Activated T-cell treated with anti-CD3 and anti-CD28 coated beads for 48 hours (primary cell): ENCODE measurements around the gene SPRY2.
A peak's percentile ranks its signal among the peaks of the same experiment; 100 is the strongest.
"Not testable (repeated sequence)": the region's sequence is repeated elsewhere in the genome, so short reads cannot be mapped to it uniquely, and the experiment has no call there.

Experiments
- DNase-seq: peaks from one replicate; pipeline ENCODE4 v3.0.0-alpha.2; 2020; ENCODE audit warnings: low read depth

SPRY2 gene

GRCh38 chr13:80348750-80349149 is 7.8 kb upstream of the SPRY2 start:
- no peak for DNase-seq

GRCh38 chr13:80348314-80348713 is 7.4 kb upstream of the SPRY2 start:
- DNase-seq = no peak

GRCh38 chr13:80345771-80346510 is 5.0 kb upstream of the SPRY2 start:
- DNase-seq = no peak

- not testable (repeated sequence) for DNase-seq
Measured at GRCh38 chr13:80344032-80344431, 3.1 kb upstream of the SPRY2 start.

GRCh38 chr13:80342471-80343371 is 1.8 kb upstream of the SPRY2 start:
- DNase-seq = peak; percentile 73

- DNase-seq = no peak
Measured at GRCh38 chr13:80341756-80342370, 937 bp upstream of the SPRY2 start.

GRCh38 chr13:80340651-80341100 is 250 bp downstream of the SPRY2 start:
- DNase-seq = no peak

GRCh38 chr13:80339912-80340650 is 845 bp downstream of the SPRY2 start:
- DNase-seq = peak; percentile 3

GRCh38 chr13:80339563-80339911 is 1.4 kb downstream of the SPRY2 start:
- no peak for DNase-seq

GRCh38 chr13:80338781-80339562 is 2.0 kb downstream of the SPRY2 start:
- DNase-seq = peak; percentile 3

GRCh38 chr13:80337288-80338081 is 3.4 kb downstream of the SPRY2 start:
- no peak for DNase-seq

GRCh38 chr13:80336776-80337287 is 4.1 kb downstream of the SPRY2 start:
- DNase-seq = no peak

- DNase-seq = no peak
Measured at GRCh38 chr13:80336370-80336769, 4.6 kb downstream of the SPRY2 start.

- no peak for DNase-seq
Measured at GRCh38 chr13:80334597-80335260, 6.2 kb downstream of the SPRY2 start.

- DNase-seq = no peak
Measured at GRCh38 chr13:80331984-80332383, 8.9 kb downstream of the SPRY2 start.

- no peak for DNase-seq
Measured at GRCh38 chr13:80329250-80329649, 11.7 kb downstream of the SPRY2 start.

GRCh38 chr13:80319004-80319403 is 21.9 kb downstream of the SPRY2 start:
- no peak for DNase-seq

- no peak for DNase-seq
Measured at GRCh38 chr13:80314711-80315653, 25.9 kb downstream of the SPRY2 start.
